GM10266 (cell line): ENCODE results near the gene SPOCD1.

ENCODE experiments used
- DNase-seq: peaks from one replicate; pipeline ENCODE4 v3.0.0; 2012; ENCODE audit errors: extremely low spot score
- TF ChIP-seq, protein P1 (sequence below): IDR thresholded peaks from 2 replicates; pipeline ENCODE4 v1.5.1; 2012; ENCODE audit warnings: mild to moderate bottlenecking, low read depth; ENCODE audit not compliant: control insufficient read depth, insufficient read depth; ENCODE audit errors: missing control alignments

SPOCD1 gene

DNA sequence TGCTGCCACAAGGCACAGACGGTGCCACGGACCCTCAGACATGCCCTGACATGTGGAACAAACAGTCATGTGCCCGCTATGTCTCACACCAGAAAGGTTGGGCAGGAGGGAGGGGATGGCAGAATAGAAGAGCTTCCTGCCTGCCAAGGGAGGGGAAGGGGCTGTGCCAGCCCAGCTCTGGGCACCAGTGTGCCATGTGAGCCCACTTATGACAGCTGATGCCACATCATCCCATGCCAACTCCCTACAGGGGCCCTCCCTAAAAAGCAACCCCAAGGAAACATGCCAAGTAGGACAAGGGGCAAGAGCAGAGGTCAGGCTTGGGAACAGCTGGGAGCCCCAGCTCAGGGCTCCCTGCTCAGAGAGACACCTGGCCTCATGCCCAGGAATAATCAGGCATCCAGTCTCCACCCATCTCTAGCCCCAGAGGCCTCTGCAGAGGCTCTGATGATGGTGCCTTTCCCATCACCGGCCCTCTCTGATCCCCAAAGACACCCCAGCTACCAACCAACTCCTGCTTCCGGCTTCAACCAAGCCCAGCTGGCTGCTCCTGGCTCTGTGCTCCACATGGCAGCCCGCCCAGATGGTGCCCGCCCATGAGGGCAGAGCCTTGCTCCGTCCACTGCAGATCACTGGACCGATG, 62.0 kb downstream of the SPOCD1 start:
- DNase-seq, result no peak
- TF ChIP-seq, protein P1, sequence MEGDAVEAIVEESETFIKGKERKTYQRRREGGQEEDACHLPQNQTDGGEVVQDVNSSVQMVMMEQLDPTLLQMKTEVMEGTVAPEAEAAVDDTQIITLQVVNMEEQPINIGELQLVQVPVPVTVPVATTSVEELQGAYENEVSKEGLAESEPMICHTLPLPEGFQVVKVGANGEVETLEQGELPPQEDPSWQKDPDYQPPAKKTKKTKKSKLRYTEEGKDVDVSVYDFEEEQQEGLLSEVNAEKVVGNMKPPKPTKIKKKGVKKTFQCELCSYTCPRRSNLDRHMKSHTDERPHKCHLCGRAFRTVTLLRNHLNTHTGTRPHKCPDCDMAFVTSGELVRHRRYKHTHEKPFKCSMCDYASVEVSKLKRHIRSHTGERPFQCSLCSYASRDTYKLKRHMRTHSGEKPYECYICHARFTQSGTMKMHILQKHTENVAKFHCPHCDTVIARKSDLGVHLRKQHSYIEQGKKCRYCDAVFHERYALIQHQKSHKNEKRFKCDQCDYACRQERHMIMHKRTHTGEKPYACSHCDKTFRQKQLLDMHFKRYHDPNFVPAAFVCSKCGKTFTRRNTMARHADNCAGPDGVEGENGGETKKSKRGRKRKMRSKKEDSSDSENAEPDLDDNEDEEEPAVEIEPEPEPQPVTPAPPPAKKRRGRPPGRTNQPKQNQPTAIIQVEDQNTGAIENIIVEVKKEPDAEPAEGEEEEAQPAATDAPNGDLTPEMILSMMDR, result no peak

DNA sequence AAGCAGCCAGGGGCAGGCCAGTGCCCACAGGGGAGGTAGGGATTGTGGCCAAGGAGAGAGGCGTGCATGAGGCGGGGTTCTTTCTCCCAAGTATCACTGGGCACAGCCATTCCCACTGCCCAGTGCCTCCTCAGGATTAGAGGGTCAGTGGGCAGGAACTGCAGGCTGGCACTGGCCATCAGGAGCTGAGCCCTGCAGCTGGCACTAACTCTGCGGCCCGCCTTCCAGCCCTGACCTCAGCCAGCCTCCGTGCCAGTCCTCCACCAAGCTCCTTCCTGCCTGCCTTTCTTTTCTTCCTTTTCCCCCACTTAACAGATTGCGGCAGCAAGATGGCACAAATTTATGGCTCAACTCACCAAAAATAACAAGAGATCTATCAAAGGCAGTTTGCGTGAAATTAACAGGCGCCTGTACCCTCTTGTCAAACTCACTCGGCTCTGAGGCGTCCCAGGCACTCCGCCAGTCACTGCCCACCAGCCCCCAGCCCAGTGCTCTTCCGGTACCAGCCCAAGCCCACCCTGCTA, 62.8 kb downstream of the SPOCD1 start:
- DNase-seq, result no peak

DNA sequence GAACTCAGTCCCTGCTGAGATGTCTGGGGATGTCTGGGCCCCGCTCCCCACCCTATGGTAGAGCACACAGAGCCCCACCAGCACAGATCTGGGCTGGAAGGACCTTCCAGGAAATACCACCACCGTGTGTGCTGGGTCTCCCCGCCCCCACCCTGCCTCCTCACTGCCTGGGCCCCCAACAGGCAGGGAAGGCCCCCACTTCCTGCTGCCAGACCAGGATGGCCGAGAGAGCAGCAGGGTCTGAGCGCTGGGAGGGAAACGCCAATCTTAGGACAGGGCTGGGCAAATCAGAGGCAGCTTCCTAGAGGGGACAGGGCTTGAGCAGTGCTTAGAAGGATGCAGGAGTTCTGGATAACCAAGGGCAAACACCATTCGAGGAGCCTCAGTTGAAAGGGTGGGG, 63.6 kb downstream of the SPOCD1 start:
- no peak for DNase-seq
- TF ChIP-seq, protein P1, result no peak

More for the DNA sequence above, 62.8 kb downstream of the SPOCD1 start:
- TF ChIP-seq, protein P1, result no peak

DNA sequence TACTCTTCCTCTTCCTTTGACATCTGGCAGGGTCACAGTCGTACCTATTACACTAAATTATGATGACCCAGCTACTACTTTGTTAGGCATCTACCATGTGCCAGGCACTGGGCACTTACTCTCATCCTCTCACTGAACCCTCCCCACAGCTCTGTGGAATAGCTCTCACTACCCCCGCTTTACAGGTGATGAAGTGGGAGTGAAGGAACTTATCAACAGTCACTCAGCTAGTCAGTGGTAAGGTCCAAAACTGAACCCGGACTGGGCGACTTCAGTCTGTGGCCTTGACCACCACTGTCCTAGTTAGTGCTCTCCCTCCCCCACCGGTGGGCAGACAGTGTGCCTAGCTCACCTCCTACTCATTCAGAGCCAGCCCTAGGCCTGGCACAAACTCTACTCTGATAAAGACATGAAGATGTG, 64.0 kb downstream of the SPOCD1 start:
- TF ChIP-seq, protein P1, result no peak
- DNase-seq, result no peak

DNA sequence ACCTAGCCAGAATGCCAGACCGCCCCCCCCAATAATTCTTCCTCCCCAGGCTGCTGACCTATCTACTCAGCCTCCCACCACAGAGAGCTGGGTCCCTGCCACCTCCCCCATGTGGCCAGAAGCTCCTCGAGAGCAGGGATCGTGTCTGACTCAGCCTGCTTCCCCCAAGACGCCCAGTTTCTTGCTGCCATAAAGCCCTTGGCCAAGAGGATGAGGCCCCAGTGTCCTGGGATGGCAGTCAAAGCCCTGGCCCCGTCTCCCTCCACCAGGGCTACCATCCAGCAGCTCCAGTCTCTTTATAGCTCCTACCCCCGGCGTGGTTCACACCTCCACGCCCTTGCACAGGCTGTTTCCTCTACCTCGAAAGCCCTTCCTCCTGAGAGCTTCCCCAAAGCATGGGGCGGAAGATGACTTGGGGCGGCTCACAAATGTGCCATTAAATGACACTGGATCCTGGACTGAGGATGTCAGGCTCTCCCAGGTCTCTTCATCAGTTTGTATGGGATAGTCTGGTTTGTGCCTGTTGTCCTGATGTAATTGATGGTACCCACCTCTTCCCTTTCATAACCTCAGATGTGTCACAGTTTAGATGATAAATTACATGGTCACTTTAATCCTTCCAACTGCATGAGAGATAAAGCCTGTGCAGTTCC, 64.8 kb downstream of the SPOCD1 start:
- DNase-seq, result no peak
- TF ChIP-seq, protein P1, result no peak

DNA sequence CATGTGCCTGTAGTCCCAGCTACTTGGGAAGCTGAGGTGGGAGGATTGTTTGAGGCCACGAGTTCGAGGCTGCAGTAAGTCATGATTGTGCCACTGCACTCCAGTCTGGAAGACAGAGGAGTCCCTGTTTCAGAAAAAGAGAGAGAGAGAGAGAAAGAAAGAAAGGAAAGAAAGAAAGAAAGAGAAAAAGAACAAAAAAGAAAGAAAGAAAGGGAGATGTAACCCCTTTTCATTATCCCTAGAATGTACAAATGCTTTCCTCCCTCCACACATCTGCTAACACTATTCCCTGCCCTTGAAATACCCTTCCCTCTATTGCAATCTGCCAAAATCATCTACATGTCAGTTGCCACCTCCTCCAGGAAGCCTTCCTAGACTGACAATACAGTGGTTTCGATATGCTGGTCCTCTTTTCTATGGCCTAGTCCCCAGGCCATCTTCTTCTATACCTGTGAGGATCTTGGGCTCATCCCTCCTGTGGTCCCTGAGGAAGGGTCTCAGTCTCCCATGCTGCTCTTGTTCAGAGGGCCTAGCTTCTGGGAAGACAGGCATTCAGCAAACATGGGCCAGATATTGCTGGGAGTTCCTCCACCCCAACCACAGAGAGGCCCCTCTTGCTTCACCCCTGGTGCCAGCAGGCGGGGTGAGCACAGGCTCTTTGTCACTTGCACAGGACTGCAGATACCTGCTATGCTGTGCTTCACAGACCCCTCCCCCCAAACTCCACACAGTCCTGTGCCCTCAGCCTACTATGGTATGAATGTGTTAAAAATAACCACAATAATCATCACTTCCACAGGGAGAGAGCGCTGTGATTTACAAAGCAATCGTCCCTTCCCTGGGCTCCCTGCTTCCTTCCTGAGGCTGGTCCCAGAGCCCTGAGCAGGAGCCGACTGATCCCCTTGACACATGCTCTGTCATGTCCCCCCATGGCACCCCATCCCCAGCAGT, 65.8 kb downstream of the SPOCD1 start:
- DNase-seq, result no peak
- TF ChIP-seq, protein P1, result no peak

DNA sequence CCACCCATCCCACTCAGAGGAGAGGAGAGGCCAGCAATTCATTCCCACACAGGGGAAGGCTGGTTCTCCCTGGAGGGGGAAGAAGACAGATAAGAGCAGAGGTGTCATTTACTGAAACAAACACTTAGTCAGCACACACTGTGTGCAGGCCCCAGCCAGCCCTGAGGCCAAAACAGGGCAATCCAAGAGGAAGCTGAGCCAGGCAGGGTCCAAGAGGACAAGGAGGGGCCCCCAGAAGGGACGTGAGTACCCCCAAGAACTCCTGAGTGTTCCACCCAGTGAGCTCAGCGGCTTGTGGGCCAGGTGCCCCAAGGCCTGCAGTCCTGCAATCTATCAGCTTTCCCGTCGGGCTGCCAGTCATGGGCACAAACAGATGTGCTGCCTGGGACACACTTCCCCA, 67.5 kb downstream of the SPOCD1 start:
- DNase-seq, result no peak
- TF ChIP-seq, protein P1, result no peak
